ENCODE data around the gene PHF13. TPM values are rescaled to one million over a fixed set of nuclear protein-coding genes. Genes with fewer than 3 reads are reported as not detected.
"Not testable (repeated sequence)": the region's sequence is repeated elsewhere in the genome, so short reads cannot be mapped to it uniquely, and the experiment has no call there.

PHF13 gene
- total and polyA plus RNA-seq, 10 of the 15 experiments (the other 5 are each of a cell fraction or from before 2014, with no cell fraction given) = 0.87 to 15.4 (median 5.1) TPM

GRCh38 chr1:6599141-6599975, 14.2 kb upstream of the PHF13 start:
- no peak for DNase-seq (ENCODE audit: low read depth, low spot score)
- Histone ChIP-seq H3K27ac (ENCODE audit: control insufficient read depth, insufficient read depth) (peak overlapping the region; percentile 50), H3K79me2 (ENCODE audit: control insufficient read depth, insufficient read depth, low read length) (peaks cover 36% of the 10 kb centered on the region), H2AFZ (ENCODE audit: control insufficient read depth, low read depth, low read length) (peak overlapping the region; percentile 13), H3K9me3 (replicated peaks; ENCODE audit: control insufficient read depth, insufficient read depth, low read length) (no peaks in the 10 kb centered on the region), H3K4me1 (ENCODE audit: control insufficient read depth, insufficient read depth, low read length) (peaks cover 13% of the 10 kb centered on the region), H3K27me3 (replicated peaks in 1 of 2; ENCODE audit: control insufficient read depth in 2 of 2, insufficient read depth in 2 of 2, low read length in 1 of 2) (no peaks in the 10 kb centered on the region), H3K9ac (ENCODE audit: control insufficient read depth, insufficient read depth, low read length) (peak overlapping the region; percentile 69), H3K36me3 (ENCODE audit: control insufficient read depth in 2 of 2, insufficient read depth in 2 of 2, low read length in 1 of 2) (peaks cover 7 to 11% of the 10 kb centered on the region in 2 experiments), H3K4me2 (ENCODE audit: control insufficient read depth, insufficient read depth) (peak overlapping the region; percentile 100), H4K20me1 (ENCODE audit: control insufficient read depth, insufficient read depth) (no peaks in the 10 kb centered on the region), H3K4me3 (peak overlapping the region; percentile 67)
- intact Hi-C loops (cut with micrococcal nuclease; ENCODE audit: unreplicated experiment) = no loop called here
- ChIA-PET SMC1A (ENCODE audit: uncharacterized antibody, unreplicated experiment) (interaction anchor here (0.8 to 2.1 kb wide), 5 partner anchors 13 to 37 kb away, joined by 3 to 16 read pairs (median 4); no protein-coding TSS in a partner anchor), RAD21 (ENCODE audit: unreplicated experiment) (interaction anchor here (1.3 to 3.9 kb wide), 3 partner anchors 18 to 35 kb away, joined by 3 to 38 read pairs (median 3); partner anchors contain the start of gene ZBTB48), POLR2A (interaction anchor here (4.0 kb wide), 1 partner anchor 18 kb away, joined by 22 read pairs; the partner anchor contains the start of gene ZBTB48), CTCF (interaction anchor here (1.0 to 5.4 kb wide), 4 partner anchors 13 to 109 kb away, joined by 4 to 39 read pairs (median 10); partner anchors contain the start of genes NOL9, TAS1R1 and ZBTB48)
- ATAC-seq = 0 out of 3 replicates have a peak, but pooled peaks have one; percentile 6
- peak; percentile 88 for TF ChIP-seq ZBTB33 (IDR thresholded peaks at IDR 0.05)
- no peak for TF ChIP-seq TAF1 (IDR thresholded peaks at IDR 0.05; ENCODE audit: borderline replicate concordance, low read depth, low read length)
- peak; percentile 60; the same call in 1 of the 2 replicates for TF ChIP-seq SPI1 (IDR thresholded peaks at IDR 0.05; ENCODE audit: borderline replicate concordance, insufficient read depth, low read depth, low read length)
- 39% methylated on average over 31 of the region's 31 CpGs for WGBS (ENCODE audit: insufficient coverage, insufficient replicate concordance, low lambda C conversion rate, missing lambda C conversion rate)
- FAIRE-seq = no peak
- in situ Hi-C loops (cut with MboI) = no loop called here
- no TSS peak for BruUV-seq (replicated peaks)

- BruUV-seq (replicated peaks); in situ Hi-C loops (cut with MboI); FAIRE-seq; H3K9me3 ChIP-seq (replicated peaks; ENCODE audit: control insufficient read depth, insufficient read depth, low read length); DNase-seq (ENCODE audit: low read depth, low spot score); H2AFZ ChIP-seq (ENCODE audit: control insufficient read depth, low read depth, low read length); intact Hi-C loops (cut with micrococcal nuclease; ENCODE audit: unreplicated experiment); H4K20me1 ChIP-seq (ENCODE audit: control insufficient read depth, insufficient read depth); ATAC-seq; H3K27me3 ChIP-seq (replicated peaks in 1 of 2; ENCODE audit: control insufficient read depth in 2 of 2, insufficient read depth in 2 of 2, low read length in 1 of 2): not testable (repeated sequence)
- CTCF ChIA-PET = interaction anchor here (0.8 to 5.4 kb wide), 5 partner anchors 12 to 109 kb away, joined by 3 to 39 read pairs (median 4); partner anchors contain the start of genes NOL9, TAS1R1 and ZBTB48
- peaks cover 7 to 11% of the 10 kb centered on the region in 2 experiments for H3K36me3 ChIP-seq (ENCODE audit: control insufficient read depth in 2 of 2, insufficient read depth in 2 of 2, low read length in 1 of 2)
- POLR2A ChIA-PET = interaction anchor here (1.0 to 4.0 kb wide), 4 partner anchors 12 to 46 kb away, joined by 3 to 22 read pairs (median 3); partner anchors contain the start of genes NOL9 and ZBTB48
- H3K9ac ChIP-seq (ENCODE audit: control insufficient read depth, insufficient read depth, low read length) = peak overlapping the region; percentile 84
- H3K4me2 ChIP-seq (ENCODE audit: control insufficient read depth, insufficient read depth) = peak overlapping the region; percentile 100
- H3K27ac ChIP-seq (ENCODE audit: control insufficient read depth, insufficient read depth) = peak overlapping the region; percentile 73
- RAD21 ChIA-PET (ENCODE audit: unreplicated experiment) = interaction anchor here (0.8 to 3.9 kb wide), 4 partner anchors 19 to 45 kb away, joined by 3 to 38 read pairs (median 3); partner anchors contain the start of genes NOL9, TAS1R1 and ZBTB48
- WGBS (ENCODE audit: insufficient coverage, insufficient replicate concordance, low lambda C conversion rate, missing lambda C conversion rate) = 66% methylated on average over 8 of the region's 8 CpGs
- peaks cover 13% of the 10 kb centered on the region for H3K4me1 ChIP-seq (ENCODE audit: control insufficient read depth, insufficient read depth, low read length)
- H3K79me2 ChIP-seq (ENCODE audit: control insufficient read depth, insufficient read depth, low read length) = peaks cover 36% of the 10 kb centered on the region
- peak overlapping the region; percentile 94 for H3K4me3 ChIP-seq
- SMC1A ChIA-PET (ENCODE audit: uncharacterized antibody, unreplicated experiment) = interaction anchor here (0.7 to 2.1 kb wide), 8 partner anchors 9 to 38 kb away, joined by 3 to 16 read pairs (median 3); partner anchors contain the start of gene ZBTB48
Measured at GRCh38 chr1:6599991-6600390, 13.5 kb upstream of the PHF13 start.
